HUDEP-2 (cell line): ENCODE measurements around the gene SYK.
"Not testable (repeated sequence)": the region's sequence is repeated elsewhere in the genome, so short reads cannot be mapped to it uniquely, and the experiment has no call there.

Experiments
- DNase-seq, 76 experiments: peaks; one replicate each; lab custom pipeline; 2025; ENCODE audit not compliant: unreplicated experiment in 76 of 76; lab: John Stamatoyannopoulos, UW

The SYK gene

DNA sequence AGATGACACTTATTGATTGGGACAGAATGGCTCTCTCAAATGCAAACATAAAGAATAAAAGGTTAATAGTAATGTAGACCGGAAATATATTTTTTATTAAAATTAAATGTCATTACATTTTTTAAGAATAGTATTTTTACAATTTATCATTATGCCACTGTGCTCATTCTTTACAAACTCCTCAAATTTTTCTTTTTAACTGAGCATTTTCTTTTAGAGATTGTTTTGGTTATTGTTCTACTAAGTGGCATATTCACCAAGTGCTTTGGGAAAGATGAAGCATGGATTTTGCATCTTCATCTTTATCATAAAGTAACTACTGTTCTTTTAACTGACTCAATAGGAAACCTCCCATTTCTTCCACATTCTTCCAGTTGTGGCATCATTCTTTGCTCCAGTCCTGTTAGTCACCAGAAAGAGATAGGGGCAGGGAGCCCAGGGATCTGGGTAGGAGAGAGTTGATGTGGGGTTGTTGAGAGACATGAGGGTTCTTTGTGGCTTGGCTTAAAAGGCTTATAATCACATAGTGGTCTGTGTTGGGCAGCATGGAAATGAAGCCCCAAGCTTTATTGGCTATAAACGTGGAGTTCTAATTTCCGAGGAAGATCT is 69.8 kb downstream of the SYK start:
- DNase-seq: no peak

DNA sequence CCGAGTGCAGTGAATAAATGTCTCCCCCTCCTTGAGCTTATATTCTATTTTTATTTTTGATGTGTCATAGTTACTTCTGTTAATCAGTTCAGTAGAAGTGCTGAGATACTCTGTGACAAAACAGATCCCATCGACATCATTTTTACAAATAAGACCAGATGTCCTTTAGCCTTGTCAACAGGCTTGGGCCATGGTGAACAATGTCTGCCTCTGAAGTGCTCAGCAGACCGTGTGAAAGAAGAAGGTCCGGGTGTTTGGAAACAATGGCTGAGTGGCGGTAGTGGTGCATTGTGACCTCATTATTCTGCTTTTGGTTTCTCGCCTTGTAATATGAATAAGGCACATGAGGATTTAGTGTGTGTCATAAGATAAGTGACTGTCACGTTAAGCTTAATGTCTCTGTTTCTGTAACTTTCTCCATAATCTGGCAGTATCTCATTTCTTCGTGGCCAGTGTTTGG is 71.2 kb downstream of the SYK start:
- DNase-seq: no peak

DNA sequence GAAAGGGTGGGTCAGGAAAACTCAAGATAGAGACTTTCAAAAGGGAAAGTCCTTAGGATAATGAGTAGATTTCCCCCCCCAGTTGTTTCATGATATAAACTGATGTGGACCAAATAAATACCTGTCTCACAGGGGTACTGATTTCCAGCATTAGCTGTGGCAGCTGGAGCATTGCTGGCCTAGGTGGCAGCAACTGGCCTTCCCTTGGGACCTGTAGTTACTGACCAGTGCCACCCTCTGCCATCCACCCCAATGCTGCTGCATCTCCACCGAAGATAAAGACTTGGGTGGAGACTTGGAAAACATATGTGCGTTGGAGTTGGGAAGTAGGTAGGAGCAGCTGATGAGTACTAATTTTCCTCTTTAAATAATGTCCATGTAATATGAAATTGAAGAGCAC is 71.8 kb downstream of the SYK start:
- no peak for DNase-seq

DNA sequence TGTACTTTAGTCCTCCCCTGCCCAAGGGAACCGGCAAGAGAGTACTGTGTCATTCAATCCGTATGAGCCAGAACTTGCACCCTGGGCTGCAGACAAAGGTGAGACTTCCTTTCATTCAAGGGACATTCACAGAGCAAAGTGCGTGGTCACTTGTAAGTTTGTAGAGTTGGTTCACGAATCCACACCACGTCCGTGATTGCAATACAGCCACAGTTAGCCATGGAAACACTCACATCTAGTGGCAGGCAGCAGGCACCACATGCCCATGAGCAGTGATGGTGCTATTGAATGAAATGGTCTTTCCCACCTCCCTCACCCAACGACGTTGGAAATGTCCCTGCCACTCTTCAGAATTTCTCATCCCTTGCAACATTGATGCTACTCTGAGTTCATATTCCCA is 72.6 kb downstream of the SYK start:
- no peak for DNase-seq

DNA sequence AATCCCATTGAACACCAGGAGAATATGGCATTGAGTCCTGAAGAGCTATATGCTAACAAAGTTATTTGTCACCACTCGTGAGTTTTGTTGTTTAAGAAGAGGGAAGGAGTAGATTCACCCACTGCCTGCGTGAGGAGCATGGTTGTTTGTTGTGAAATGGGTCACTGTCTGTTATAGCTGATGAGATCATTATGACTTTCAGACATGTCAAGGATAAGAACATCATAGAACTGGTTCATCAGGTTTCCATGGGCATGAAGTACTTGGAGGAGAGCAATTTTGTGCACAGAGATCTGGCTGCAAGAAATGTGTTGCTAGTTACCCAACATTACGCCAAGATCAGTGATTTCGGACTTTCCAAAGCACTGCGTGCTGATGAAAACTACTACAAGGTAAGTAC is 76.9 kb downstream of the SYK start:
- no peak for DNase-seq

DNA sequence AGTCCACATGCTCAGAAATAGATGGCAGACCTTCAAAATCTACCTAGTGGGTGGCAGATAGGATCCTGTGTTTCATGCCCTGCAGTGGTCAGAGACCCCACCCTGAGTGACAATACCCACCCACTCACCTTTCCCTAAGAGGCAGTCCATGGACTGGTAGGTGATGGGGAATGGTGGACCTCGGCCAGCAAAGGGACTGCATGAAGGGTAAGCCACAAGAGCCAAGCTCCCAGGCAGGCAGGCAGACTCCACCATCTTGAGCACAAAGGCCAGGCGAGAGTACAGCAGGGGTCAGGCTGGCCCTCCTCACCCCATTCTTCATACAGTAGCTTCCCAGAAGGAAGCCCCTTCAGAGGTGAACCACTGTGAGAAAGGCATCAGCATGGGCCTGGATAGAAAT is 78.4 kb downstream of the SYK start:
- DNase-seq: no peak

DNA sequence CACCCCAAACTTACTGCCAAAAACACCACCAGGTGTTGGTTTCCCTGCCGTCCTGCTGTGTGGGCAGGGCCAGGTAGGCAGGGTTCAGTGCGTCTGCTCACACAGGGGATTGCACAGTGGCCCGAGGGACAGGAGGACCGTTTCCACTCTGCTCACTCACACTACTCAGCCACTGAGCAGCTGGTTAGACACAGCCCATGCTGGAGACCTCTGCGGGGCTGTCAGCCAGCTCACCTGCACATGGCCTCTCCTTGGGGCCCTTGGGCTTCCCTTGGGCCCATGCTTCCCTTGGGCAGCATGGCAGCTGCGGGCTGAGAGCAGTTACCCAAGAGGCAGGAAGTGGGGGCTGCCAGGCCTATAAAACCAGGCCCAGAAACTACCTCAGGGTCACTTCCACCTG is 79.0 kb downstream of the SYK start:
- no peak for DNase-seq

DNA sequence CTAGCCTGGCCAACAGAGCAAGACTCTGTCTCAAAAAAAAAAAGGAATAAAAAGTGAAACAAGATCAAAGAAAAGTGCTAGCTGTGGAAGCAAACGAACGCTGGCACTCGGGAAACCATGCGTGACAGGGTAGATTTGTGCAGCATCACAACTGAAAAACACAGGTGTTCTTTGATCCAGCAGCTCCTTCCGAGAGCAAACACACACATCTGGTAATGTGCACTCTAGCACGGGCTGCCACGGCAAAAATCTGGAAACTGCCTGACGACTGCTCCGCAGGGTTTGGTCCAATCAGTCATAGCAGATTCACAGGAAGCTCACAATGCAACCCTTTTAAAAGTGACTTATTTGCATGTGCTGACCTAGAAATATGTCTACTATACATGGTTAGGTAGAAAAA is 80.0 kb downstream of the SYK start:
- no peak for DNase-seq

DNA sequence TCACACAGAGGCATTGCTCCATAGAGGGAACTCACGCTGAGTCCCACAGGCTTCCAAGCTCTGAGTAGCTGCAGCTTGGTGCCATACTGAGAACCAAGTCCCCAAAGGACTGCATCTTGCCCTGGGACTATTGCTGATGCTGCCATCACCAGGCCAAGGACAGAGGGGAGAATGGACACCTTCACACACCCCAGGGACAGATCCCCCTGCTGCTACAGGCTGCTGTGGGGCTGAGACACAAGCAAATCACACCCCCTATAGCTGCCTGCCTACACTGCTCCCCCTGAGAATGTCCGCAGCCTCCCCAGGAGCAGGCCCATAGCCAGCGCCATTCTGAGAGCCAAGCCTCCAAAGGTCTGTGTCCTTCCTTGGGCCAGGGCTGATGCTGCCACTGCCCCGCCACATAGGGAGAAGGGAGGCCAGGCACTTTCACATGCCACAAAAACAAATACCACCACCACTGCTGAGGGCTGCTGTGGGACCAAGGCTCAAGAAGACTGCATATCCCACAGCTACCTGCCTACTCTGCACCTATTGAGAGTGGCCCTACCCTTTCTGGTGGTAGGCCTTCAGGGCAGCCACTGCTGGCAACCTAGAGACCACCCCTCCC is 81.5 kb downstream of the SYK start:
- no peak for DNase-seq

DNA sequence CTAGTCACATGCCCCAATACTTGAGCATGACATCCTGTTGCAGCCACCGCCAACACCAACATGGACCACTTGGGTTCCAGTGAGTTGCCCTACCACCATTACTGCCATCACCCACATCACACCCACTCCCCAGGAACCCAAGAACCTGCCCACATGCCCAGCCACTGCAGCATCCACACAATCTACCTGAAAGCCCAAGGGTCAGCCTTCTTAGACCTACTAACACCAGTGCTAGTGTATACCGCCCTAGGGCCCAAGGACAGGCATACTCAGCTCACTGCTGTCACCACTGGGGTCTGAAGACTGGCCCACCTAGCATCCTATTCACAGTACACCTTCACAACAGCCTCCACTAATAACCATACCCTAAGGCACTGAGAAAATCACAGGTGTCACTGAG is 82.0 kb downstream of the SYK start:
- no peak for DNase-seq

DNA sequence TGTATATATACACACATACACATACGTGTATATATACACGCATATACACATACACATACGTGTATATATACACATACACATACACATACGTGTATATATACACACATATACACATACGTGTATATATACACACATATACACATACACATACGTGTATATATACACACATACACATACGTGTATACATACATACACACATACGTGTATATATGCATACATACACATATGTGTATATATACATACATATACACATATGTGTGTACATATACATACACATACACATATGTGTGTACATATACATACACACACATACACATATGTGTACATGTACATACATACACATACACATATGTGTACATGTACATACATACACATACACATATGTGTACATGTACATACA is 82.6 kb downstream of the SYK start:
- no peak for DNase-seq

DNA sequence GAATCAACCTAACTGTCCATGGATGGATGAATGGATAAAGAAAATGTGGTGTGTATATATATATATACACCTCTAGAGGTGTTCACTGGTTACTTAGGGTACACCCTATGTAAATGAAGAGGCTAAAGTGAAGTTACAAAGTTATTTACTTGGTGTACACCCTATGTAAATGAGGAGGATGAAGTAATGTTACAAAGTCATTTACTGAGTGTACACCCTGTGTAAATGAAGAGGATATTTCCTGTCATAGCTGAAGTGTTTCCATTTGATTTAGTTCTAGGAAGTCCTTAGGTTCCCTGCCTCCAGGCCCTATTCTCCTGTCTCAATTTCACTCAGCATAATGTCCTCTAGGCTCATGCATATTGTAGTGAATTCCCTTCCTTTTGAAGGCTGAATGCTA is 85.2 kb downstream of the SYK start:
- DNase-seq: not testable (repeated sequence)

DNA sequence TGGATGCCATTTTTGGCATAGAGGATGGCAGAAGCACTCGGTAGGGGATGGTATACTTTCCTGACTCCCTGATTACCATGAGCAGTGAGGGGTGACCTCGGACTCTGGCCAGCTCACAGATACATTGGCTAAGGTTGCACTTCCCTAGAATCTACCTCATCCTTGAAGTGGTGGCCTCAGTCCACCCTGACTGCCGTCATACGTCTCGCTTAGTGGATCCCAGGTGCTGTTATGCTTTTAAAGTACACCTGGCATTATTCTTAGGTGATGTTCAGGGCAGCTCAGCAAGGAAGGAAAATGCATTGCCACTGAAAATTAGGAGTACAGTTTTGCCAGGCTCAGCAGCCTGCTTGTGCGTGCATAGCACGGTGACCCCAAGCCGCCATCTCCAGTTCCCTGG is 87.3 kb downstream of the SYK start:
- DNase-seq: no peak

DNA sequence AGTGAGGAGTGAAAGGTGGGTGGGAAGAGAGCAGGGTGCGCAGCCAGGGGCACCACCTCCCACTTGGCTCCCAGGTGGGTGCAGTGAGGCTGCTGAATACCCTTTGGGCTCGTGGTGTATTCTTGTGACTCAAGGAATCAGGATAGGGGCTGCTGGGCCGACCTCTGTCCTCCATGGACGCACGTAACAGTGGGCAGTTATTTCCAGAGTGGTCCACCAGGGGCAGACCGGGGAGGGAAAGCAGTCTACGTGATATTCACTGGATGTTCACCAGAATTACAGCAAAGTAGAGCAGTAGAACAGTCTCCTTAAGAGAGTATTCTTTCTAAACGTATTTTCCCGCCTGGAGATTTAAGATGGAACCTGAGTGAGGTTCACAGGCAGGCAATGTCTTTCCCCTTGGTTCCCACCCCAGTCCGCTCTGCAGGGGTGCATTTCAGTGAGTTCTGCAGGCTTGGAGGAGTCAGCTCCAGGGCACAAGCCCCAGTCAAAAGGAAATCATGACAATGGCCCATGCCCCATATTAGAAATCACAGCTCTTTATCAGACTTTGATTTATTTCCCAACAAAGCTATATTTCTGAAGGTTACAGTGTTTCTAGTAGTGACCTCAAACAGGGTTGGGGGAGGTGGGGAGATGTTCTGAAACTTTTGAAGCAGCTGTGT is 88.7 kb downstream of the SYK start:
- DNase-seq: no peak

DNA sequence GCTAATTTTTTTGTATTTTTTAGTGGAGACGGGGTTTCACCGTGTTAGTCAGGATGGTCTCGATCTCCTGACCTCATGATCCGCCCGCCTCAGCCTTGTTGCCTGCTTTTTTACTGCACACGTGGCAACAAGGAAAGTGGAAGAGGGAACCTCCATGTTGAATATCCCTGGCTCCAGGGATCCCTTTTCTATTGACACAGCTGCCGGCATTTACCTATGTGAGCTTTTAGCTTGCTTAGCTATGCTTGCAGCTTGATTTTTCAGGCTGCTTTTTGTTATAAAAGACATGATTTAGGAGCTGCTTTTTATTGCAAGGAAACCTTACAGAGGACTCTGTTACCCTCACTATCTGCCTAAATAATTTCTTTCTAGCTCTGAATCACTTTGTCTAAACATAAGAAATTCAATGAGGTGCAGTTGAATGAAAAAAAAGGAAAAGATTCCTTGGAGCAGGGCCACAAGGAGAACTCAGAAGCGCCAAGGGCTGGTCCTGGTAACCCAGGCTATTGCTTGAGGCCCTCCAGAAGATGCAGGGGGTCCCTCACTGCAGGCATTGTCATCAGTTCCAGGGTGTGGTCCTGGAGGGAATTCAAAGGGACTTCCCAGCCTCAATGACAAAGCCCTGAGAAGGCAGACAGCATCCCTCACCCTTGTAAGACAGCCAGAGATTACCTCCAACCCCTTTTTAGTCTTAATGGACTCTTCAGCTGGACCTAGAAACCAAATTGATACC is 89.9 kb downstream of the SYK start:
- DNase-seq: no peak

DNA sequence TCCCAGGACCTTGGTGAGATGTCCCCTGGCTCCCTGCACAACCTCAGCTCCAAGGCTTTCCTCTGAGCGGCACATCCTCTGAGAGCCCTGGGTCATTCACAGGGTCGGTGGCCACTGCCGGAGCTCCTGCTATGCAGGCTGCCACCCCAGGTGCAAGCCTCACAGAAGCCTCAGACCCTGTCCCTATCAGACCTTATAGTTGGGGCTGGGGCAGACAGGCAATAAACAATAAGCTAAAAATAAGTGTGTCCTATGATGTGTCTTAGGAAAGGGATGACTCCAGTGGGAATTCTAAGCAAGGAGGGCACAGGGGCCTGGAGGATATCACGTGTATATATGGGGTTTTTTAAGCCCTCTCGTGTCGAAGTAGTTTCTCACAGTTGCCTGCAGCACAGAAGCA is 91.3 kb downstream of the SYK start:
- no peak for DNase-seq

DNA sequence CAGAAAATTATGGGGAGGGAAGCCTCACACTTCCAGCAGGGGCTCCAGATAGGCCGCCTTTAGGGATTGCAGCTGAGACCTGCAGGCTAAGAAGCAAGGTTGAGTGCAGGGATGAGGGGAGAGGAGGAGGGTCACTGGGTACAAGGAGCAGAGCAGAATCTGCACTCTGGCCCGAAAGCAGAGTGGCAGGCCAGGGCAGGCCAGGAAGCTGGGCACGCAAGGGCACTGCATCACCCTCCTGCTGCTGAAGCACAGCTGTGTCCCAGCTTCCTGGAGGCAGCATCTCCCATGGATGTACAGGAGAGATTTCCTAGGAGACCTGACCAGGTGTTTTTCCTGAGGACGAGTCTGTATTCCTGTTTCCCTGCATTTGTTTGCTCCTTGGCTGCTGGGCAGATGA is 92.1 kb downstream of the SYK start:
- no peak for DNase-seq

DNA sequence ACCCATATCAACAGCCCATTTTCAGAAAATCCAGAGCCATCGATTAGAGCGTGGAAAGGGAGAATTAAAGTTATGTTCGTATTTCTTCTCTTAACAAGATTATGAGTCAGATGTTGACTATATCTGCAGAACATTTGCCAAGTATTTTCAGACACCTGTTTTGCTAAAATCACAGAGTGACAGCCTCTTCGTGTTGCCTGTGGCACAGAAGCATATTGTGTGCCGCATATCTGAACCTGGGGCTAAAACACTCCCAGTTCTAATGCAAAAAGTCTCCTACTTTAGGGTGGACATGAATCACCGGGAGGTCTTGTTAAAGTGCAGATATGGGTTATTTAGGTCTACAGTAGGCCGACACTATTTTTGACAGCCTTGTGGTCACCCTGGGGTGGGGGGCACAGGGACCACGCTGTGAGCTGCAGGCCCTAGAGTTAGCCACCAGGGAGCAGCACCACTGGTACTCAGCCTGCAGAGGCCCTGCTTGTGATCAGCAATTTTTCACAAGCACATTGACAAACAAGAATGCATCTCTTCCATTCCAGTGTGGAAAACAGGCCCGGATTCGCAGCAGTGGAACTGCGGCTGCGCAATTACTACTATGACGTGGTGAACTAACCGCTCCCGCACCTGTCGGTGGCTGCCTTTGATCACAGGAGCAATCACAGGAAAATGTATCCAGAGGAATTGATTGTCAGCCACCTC is 93.5 kb downstream of the SYK start:
- peak in 2 of 76 experiments; percentile 2 to 7 for DNase-seq

DNA sequence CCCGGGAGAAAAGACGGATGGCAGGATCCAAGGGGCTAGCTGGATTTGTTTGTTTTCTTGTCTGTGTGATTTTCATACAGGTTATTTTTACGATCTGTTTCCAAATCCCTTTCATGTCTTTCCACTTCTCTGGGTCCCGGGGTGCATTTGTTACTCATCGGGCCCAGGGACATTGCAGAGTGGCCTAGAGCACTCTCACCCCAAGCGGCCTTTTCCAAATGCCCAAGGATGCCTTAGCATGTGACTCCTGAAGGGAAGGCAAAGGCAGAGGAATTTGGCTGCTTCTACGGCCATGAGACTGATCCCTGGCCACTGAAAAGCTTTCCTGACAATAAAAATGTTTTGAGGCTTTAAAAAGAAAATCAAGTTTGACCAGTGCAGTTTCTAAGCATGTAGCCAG is 94.2 kb downstream of the SYK start:
- no peak for DNase-seq

DNA sequence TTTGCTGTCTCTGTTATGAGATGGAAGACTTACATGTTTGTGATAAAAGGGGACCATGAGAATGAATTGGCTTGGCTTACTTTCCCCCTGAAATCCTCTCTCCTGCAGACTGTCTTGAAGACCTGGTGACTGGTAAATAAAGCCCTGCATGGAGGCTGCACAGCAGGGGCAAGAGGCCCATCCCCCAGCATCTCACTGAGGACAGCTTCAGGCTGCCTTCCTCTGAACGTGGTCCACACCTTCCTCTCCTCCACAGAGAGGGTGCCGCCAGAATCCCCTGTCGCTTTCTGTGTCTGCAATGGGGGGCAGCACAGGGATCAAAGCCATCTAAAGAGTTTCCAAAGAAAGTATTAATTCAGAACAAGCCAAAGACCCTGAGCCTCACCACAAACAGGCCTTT is 94.6 kb downstream of the SYK start:
- DNase-seq: no peak

DNA sequence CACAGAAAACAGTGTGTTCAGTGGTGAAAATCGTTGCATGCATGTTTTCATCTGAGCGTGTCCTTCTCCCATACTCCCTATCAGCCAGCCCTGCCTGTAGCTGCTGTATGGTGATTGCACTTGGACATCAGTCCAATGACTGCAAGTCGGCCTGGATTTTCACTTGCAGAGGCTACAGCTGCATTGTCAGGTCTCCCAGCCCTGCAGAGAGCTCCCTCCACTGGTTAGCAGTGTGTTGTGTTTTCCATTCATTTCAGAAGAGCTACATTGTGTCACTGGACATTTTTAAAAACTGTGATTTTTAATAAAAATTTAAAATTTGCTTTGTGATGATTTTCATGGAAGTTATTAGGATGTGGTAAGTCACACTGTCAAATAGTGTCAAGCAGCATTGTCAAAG is 96.6 kb downstream of the SYK start:
- no peak for DNase-seq
